CD4-positive, alpha-beta T cell treated with Interleukin-6 at 100 ng/mL for 8 hours (primary cell): ENCODE data around the gene FAM3A.
"Not testable (repeated sequence)": the region's sequence is repeated elsewhere in the genome, so short reads cannot be mapped to it uniquely, and the experiment has no call there.

ENCODE experiments used
- DNase-seq: peaks from one replicate; pipeline ENCODE4 v3.0.0-alpha.2; 2020; ENCODE audit warnings: mixed read lengths, low spot score

The FAM3A gene

GRCh38 chrX:154502989-154503388 is 13.0 kb downstream of the FAM3A start:
- DNase-seq, result no peak

GRCh38 chrX:154502098-154502497 is 13.9 kb downstream of the FAM3A start:
- DNase-seq, result no peak

- DNase-seq, result not testable (repeated sequence)
Measured at GRCh38 chrX:154501423-154501822, 14.6 kb downstream of the FAM3A start.

- not testable (repeated sequence) for DNase-seq
Measured at GRCh38 chrX:154496591-154497137, 19.4 kb downstream of the FAM3A start.

GRCh38 chrX:154495472-154495922 is 20.5 kb downstream of the FAM3A start:
- DNase-seq, result no peak

GRCh38 chrX:154494715-154495114 is 21.3 kb downstream of the FAM3A start:
- no peak for DNase-seq

- peak; percentile 92 for DNase-seq
Measured at GRCh38 chrX:154490414-154491083, 25.5 kb downstream of the FAM3A start, which contains the start of gene SLC10A3. SLC10A3 (minus strand) TSS chrX:154490629; CDS start chrX:154488940, 1,689 bp downstream.

- peak; percentile 23 for DNase-seq
Measured at GRCh38 chrX:154490021-154490413, 26.0 kb downstream of the FAM3A start.

- no peak for DNase-seq
Measured at GRCh38 chrX:154489182-154489581, 26.9 kb downstream of the FAM3A start.

GRCh38 chrX:154488336-154489075 is 27.5 kb downstream of the FAM3A start:
- no peak for DNase-seq

GRCh38 chrX:154487518-154488290 is 28.3 kb downstream of the FAM3A start:
- DNase-seq, result no peak

- peak; percentile 48 for DNase-seq
Measured at GRCh38 chrX:154486396-154487207, 29.4 kb downstream of the FAM3A start, which contains the start of gene UBL4A. UBL4A (minus strand) TSS chrX:154486615; CDS start chrX:154486584, 31 bp downstream.

GRCh38 chrX:154486052-154486395 is 30.0 kb downstream of the FAM3A start:
- peak; percentile 13 for DNase-seq

- DNase-seq, result no peak
Measured at GRCh38 chrX:154485150-154486051, 30.6 kb downstream of the FAM3A start.

- DNase-seq, result no peak
Measured at GRCh38 chrX:154484255-154485149, 31.5 kb downstream of the FAM3A start.

- no peak for DNase-seq
Measured at GRCh38 chrX:154483325-154483724, 32.7 kb downstream of the FAM3A start.

- no peak for DNase-seq
Measured at GRCh38 chrX:154482786-154483185, 33.2 kb downstream of the FAM3A start.

- DNase-seq, result no peak
Measured at GRCh38 chrX:154481911-154482601, 34.0 kb downstream of the FAM3A start.

- no peak for DNase-seq
Measured at GRCh38 chrX:154481195-154481594, 34.8 kb downstream of the FAM3A start.
